ENCODE measurements around the gene ABO. TPM values are rescaled to one million over a fixed set of nuclear protein-coding genes. Genes with fewer than 3 reads are reported as not detected.
A peak's percentile ranks its signal among the peaks of the same experiment; 100 is the strongest.
"Not testable (repeated sequence)": the region's sequence is repeated elsewhere in the genome, so short reads cannot be mapped to it uniquely, and the experiment has no call there.

ABO gene
- total RNA-seq, 1 experiment from 2014 or later = not detected

DNA sequence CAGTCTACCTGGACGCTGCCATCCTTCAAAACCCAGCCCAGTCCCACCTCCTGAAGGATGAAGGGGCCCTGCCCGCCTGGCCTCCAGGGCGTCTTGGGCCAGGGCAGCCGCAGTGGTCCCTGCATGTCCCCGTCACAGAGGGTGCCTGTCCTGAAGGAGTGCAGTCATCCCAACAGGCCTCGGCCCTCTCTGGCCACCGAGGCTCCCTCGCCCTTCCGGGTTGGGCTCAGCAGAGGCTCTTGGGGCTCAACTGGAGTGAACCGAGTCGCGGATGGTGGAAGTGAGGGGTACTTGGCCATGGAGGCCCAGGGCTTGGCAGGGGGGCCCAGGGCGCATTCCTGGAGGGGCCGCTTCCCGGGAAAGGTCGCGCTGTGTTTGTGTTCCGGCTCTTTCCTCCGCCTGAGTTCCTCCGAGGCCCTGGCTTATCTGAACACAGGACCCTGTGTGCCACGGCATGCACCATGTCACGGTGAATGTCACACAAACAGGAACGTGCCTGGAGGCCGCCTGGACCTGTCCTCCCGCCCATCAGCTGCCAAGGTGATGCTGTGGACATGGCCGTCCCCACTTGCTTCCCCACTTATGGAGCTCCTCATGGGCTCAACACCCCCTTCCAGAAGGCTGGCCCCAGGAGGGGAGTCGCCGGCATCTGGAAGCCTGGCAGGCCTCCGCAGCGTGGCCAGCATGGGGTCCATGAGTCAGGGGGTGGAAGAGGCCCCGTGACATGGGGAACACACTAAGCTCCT is 40.3 kb downstream of the ABO start:
- Histone ChIP-seq H3K4me3 (ENCODE audit: insufficient read depth, low read depth, low read length) (no peak overlapping the region), H3K27me3 (ENCODE audit: control insufficient read depth, insufficient read depth, low read length) (peaks cover 7% of the 10 kb centered on the region; the same call in 1 of the 2 replicates), H3K36me3 (replicated peaks; ENCODE audit: control insufficient read depth, insufficient read depth, low read length) (no peaks in the 10 kb centered on the region)
- no peak for DNase-seq

DNA sequence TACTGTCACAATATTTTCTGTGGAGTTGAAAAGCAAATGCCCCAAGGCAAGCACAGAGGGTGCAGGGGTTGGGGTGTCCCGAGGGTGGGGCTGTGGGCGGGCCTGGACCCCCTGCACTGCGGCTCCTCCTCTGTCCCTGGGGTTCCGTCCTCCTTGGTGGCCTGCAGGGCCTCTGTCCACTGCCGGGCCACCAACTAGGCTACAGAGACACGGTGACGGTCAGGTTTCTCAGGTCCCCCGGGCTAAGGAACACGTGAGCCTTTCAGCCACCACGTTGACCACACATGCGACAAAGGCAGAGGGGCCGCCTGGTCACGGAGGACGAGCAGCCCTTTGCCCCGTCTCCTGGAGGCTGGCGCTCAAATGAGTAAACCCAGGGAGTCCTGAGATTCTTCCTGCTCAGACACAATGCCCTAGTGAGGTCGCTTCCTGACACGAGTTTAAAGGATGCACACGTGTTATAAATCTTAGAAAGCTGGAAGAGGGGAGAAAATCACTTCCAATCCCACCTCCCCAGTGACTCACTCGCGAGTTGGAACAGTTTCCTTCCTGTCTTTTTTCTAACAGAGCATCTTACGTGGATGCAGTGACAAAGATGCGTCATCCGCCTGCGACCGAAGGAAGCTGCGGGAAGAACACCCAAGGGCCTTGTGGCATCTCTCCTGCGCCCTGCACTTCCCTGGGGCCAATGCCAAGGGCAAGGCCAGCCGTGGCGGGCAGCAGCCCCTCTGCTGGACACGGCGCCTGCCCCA is 41.1 kb downstream of the ABO start:
- peaks cover 7% of the 10 kb centered on the region; the same call in 1 of the 2 replicates for H3K27me3 ChIP-seq (ENCODE audit: control insufficient read depth, insufficient read depth, low read length)
- no peak for DNase-seq
- H3K4me3 ChIP-seq (ENCODE audit: insufficient read depth, low read depth, low read length) = no peak overlapping the region
- H3K36me3 ChIP-seq (replicated peaks; ENCODE audit: control insufficient read depth, insufficient read depth, low read length) = no peaks in the 10 kb centered on the region

DNA sequence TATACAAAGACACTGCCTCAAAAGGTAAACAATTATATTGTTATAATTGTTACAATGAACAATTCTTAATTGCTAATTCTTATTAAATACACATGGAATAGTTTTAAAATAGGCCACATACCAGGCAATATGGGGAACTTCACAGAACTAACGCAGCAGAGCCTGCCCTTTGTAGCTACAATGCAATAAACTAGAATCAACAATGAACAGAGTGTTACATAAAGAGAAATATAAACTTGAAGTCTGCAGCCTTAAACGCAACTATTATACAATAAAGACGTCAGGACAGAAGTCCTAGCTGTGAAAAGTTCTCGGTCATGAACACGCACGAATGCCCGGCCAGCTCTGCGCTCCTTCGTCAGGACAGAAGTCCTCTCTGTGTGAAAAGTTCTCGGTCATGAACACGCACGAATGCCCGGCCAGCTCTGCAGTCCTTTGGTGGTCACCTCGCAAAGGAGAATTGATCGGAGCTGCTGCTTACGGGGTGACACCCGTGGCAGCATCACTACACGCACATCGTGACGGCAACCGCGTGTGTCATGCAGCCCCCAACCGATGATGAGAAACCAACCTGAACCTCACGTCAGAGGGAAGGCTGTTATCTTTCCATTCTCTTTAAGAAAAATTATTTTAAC is 43.0 kb downstream of the ABO start:
- not testable (repeated sequence) for H3K27me3 ChIP-seq (ENCODE audit: control insufficient read depth, insufficient read depth, low read length); H3K36me3 ChIP-seq (replicated peaks; ENCODE audit: control insufficient read depth, insufficient read depth, low read length); H3K4me3 ChIP-seq (ENCODE audit: insufficient read depth, low read depth, low read length); DNase-seq

DNA sequence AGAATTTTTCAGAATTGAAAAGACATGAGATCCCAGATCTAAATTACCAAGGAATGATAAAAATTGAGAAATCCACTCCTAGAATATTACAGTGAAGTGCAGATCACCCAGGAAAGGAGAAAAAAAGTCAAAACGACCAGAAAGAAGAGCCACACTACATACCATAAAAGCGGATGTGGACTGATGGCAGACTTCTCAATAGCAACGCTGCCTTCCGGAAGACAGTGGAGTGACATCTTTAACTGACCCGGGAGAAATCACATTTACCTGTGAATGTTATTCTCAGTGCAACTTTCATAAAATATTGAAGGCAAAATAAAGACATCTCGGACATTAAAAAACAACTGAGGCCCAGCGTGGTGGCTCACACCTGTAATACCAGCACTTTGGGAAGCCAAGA is 44.5 kb downstream of the ABO start:
- H3K4me3 ChIP-seq (ENCODE audit: insufficient read depth, low read depth, low read length); DNase-seq; H3K27me3 ChIP-seq (ENCODE audit: control insufficient read depth, insufficient read depth, low read length); H3K36me3 ChIP-seq (replicated peaks; ENCODE audit: control insufficient read depth, insufficient read depth, low read length): not testable (repeated sequence)

DNA sequence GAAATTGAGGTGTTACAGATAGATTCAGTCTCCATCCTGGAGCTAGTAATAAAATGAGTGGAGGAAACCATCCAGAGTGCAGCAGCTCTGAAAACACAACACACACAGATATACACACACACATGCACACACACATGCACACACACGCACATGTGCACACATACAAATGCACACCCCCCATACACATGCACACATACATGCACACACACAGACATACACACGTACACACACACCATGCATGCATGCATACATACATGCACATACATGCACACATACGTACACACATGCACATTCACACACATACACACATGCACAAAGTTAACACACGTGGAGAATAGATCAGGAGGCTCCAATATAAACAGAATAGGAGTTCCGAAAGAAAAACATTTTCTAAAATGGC is 44.9 kb downstream of the ABO start:
- no peaks in the 10 kb centered on the region for H3K27me3 ChIP-seq (ENCODE audit: control insufficient read depth, insufficient read depth, low read length)
- no peaks in the 10 kb centered on the region for H3K36me3 ChIP-seq (replicated peaks; ENCODE audit: control insufficient read depth, insufficient read depth, low read length)
- DNase-seq = no peak
- H3K4me3 ChIP-seq (ENCODE audit: insufficient read depth, low read depth, low read length) = no peak overlapping the region

DNA sequence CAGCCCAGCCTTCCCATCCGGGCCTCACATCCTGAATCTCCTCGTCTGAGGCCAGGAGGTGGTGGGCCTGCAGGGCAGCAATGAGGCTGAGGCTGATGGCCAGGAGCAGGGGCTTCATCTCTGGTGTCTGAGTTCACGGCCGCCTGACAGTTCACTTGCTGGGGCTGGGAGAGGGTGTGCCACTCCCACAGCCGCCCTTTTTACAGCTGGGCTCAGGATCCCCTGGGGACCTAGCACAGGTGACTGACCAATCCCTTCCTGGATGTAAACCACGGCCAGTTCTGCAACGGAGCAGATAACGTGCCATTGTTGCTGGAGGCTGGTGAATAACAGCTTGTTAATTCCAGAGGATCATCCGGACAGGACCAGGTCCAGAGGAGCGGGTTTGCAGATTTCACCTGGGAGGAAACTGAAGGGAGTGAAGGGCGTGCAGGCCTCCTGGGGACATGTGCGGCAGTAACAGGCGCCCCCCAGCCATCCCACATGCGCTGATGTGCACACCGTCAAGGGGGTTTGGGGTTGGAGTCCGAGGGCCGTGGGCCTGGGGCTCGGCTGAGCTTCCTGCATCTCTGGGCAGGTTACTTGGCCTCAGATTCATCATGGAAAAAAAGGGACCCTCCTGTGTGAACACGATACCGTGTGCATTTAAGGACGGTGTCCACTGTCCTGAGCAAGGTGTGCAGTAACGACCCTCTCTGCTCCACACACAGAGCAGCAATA is 46.4 kb downstream of the ABO start:
- not testable (repeated sequence) for H3K4me3 ChIP-seq (ENCODE audit: insufficient read depth, low read depth, low read length); H3K27me3 ChIP-seq (ENCODE audit: control insufficient read depth, insufficient read depth, low read length); DNase-seq; H3K36me3 ChIP-seq (replicated peaks; ENCODE audit: control insufficient read depth, insufficient read depth, low read length)

DNA sequence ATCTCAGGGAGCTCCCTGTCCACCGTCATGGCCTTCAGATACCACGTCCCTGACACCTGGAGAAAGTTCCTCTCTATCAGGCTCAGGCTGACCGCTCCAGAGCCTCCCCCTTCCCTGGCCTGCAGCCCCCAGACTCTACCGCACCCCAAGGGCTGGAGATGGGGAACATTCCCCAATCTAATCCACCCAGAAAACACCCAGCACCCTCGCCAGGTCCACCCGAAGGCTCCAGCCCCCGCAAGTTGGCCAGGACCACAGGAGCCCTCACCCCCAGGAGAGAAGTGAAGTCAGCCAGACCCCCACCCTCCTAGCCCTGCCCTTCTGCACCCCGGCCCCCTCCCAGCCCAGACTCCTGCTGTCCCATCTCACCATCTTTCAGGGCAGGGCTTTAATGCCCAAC is 47.0 kb downstream of the ABO start:
- not testable (repeated sequence) for H3K36me3 ChIP-seq (replicated peaks; ENCODE audit: control insufficient read depth, insufficient read depth, low read length); H3K27me3 ChIP-seq (ENCODE audit: control insufficient read depth, insufficient read depth, low read length); H3K4me3 ChIP-seq (ENCODE audit: insufficient read depth, low read depth, low read length); DNase-seq

DNA sequence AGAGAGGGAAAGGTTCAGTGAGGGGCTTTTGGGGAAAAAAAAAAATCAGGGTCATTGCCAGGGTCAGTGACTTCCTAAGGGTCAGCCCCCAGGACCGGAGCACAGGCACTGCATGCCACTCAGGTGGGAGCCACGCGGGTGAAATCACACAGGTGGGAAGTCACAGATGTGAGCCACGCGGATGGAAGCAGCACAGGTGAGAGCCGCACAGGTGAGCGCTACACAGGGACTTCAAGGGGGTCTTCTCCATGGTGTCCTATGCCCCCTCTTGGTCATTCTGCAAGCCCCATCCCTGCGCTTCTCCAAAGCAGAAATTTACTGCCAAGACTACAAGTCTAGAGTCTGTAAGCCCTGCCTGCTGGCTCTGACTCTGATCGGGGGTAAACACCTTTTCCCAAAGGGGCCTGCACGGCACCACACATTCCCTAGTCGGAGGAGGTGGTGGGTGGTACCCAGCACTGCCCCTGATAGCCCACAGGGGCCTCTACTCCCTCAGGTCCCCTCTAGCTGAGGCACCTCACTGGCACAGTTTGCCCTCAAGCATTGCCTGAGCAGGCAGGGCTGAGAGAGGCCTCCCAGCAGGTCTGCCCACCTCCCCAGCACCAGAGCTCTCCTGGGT is 47.6 kb downstream of the ABO start:
- DNase-seq = no peak
- Histone ChIP-seq H3K27me3 (ENCODE audit: control insufficient read depth, insufficient read depth, low read length) (no peaks in the 10 kb centered on the region), H3K4me3 (ENCODE audit: insufficient read depth, low read depth, low read length) (no peak overlapping the region), H3K36me3 (replicated peaks; ENCODE audit: control insufficient read depth, insufficient read depth, low read length) (no peaks in the 10 kb centered on the region)

DNA sequence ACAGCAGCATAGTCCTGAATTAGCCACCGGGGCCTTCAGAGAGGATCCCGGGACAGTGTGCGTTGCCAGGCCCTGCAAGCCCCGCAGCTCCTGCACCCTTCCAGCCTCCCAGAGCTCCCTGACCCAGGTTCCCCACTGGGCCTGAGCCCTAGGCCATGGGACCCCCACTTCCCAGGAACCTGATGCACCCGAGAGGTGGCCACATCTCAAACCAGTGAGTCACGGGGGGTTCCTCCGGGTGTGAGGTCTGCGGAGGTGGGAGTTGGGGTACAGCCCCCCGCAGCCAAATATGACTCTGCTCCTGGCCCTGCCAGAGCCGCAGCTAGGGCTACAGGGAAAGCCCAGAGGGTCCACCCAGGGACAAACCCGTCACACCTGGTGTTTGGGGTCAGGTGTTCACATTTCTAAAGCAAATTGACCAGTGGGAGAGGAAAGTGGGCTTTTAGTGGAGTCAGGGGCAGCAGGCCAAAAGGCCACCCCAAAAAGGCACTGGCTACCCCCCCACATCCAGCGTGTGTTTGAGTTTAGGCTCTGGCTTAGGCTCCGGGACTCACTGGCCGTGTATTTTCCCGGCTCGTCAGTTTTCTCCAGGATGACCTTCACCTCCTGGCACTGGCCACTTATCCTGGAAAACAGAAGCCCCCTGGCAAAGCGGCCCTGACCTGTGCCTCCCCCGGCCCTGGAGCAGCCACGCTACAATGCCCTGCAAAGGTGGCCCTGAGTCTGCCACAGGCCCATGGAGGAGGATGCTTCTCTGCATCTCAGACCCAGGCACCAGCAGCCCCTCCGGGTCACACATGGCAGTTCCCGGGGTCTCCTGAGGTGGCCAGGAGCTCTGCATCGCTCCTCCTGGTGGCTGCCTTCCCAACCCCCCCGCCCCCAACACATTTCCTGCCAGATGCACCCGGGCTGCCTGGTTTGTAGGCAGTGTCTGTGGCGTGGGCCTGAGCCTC is 48.5 kb downstream of the ABO start:
- no peak overlapping the region for H3K4me3 ChIP-seq (ENCODE audit: insufficient read depth, low read depth, low read length)
- no peaks in the 10 kb centered on the region for H3K27me3 ChIP-seq (ENCODE audit: control insufficient read depth, insufficient read depth, low read length)
- no peaks in the 10 kb centered on the region for H3K36me3 ChIP-seq (replicated peaks; ENCODE audit: control insufficient read depth, insufficient read depth, low read length)
- peak; percentile 80 for DNase-seq

DNA sequence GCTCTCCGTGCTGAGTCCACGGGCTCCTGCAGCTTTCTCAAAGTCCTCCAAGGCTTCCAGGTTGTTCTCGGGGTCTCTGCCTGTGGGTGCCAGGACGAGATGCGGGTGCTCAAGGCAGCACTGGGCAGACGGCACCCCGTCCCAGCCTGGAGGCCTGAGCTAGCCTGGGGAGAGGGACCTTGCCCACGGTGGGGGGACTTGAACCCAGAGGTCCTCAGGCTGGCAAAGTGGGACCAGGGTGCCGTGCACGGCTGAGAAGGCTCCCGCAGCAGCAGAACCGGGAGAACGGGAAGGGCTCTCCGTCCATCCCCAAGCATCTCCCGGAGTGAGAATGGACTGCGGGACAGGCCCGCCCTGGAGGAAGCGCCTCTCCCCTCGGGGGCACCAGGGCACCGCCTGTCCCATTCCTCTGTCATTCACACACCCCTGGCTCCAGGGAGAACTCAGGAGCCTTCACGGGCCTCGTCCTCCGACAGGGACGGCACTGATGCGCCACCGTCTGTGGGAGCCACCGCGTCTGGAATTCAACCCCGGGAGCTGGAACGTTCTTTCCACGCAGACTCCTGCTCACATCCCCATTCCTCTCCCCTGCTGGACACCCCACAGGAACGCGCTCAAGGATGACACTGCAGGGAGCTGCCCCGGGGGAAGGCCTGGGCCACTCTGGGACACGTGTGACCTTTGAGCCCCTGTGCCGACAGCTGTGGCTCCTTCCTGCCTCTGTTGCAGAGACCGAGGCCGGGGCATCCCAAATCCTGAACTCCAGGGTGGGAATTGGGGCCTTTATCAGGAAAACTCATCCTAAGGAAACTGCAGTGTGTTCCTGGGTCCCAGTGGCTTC is 49.6 kb downstream of the ABO start:
- no peaks in the 10 kb centered on the region for H3K36me3 ChIP-seq (replicated peaks; ENCODE audit: control insufficient read depth, insufficient read depth, low read length)
- H3K27me3 ChIP-seq (ENCODE audit: control insufficient read depth, insufficient read depth, low read length) = no peaks in the 10 kb centered on the region
- DNase-seq = no peak
- no peak overlapping the region for H3K4me3 ChIP-seq (ENCODE audit: insufficient read depth, low read depth, low read length)

DNA sequence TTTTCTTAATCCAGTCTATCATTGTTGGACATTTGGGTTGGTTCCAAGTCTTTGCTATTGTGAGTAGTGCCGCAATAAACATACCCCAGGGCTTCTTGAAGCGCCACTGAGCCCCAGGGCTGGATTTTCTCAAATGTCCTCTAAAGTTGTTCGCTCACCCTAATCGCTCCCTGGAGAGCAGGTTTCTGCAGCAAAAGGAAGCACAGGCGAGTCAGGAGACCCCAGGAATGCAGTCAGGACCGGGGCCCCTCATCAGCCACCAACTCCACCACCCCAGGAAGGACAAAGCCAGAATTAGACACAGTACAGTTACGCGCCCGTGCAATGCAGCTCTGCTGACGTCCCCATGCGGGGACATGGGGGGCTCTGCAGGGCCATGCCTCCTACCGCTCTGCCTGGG is 50.2 kb downstream of the ABO start:
- Histone ChIP-seq H3K4me3 (ENCODE audit: insufficient read depth, low read depth, low read length) (no peak overlapping the region), H3K36me3 (replicated peaks; ENCODE audit: control insufficient read depth, insufficient read depth, low read length) (no peaks in the 10 kb centered on the region), H3K27me3 (ENCODE audit: control insufficient read depth, insufficient read depth, low read length) (no peaks in the 10 kb centered on the region)
- peak; percentile 12 for DNase-seq

DNA sequence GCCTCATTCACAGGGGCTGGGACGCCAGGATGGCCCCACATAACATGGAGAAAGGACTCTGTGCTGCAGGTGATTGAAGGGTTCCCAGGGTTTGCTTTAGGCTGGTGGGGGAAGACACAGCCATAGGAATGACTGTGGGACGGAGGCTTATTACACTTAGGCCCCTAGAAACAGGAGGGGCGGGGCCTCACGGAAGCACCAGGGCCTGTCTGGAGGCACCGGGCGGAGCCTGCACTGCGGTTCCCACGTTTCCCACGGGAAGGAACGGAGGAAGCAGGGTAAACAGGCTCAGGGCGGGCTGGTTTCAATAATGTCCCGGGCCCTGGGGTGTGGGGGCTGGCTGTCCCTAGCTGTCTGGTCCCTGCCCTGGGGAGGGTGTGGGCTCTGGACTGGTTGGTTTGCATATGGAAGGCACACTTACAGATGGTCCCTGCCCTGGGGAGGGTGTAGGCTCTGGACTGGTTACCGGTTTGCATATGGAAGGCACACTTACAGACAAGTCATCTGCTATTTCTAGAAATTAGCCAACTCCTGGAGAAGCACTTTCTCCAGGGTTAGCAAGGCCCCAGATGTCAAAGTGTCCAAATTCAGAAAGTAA is 51.7 kb downstream of the ABO start:
- H3K36me3 ChIP-seq (replicated peaks; ENCODE audit: control insufficient read depth, insufficient read depth, low read length); H3K27me3 ChIP-seq (ENCODE audit: control insufficient read depth, insufficient read depth, low read length); H3K4me3 ChIP-seq (ENCODE audit: insufficient read depth, low read depth, low read length): not testable (repeated sequence)
- DNase-seq = peak; percentile 72
